NCI-H2081 treated with DMSO at 0.1 percent for 48 hours (cell line): ENCODE measurements around the gene NUAK2.
"Not testable (repeated sequence)": the region's sequence is repeated elsewhere in the genome, so short reads cannot be mapped to it uniquely, and the experiment has no call there.

Experiments
- DNase-seq: peaks from one replicate; lab custom pipeline; 2025; lab: John Stamatoyannopoulos, UW

The NUAK2 gene

GRCh38 chr1:205321162-205321958, at the start of gene NUAK2:
Gene NUAK2, minus strand, starts transcription at chr1:205321745. Its CDS starts 117 bp downstream, at chr1:205321628.
- peak; percentile 48 for DNase-seq

GRCh38 chr1:205370780-205371179, 49.2 kb upstream of the NUAK2 start:
- peak; percentile 81 for DNase-seq

GRCh38 chr1:205369701-205370123, 48.2 kb upstream of the NUAK2 start:
- no peak for DNase-seq

- no peak for DNase-seq
Measured at GRCh38 chr1:205368478-205368877, 46.9 kb upstream of the NUAK2 start.

GRCh38 chr1:205365945-205366463, 44.5 kb upstream of the NUAK2 start:
- DNase-seq, result peak; percentile 60

GRCh38 chr1:205365086-205365485, 43.5 kb upstream of the NUAK2 start:
- DNase-seq, result not testable (repeated sequence)

- DNase-seq, result no peak
Measured at GRCh38 chr1:205360891-205361290, 39.3 kb upstream of the NUAK2 start.

GRCh38 chr1:205359771-205360565, 38.4 kb upstream of the NUAK2 start:
- no peak for DNase-seq

GRCh38 chr1:205358579-205358978, 37.0 kb upstream of the NUAK2 start:
- no peak for DNase-seq

- no peak for DNase-seq
Measured at GRCh38 chr1:205357567-205357966, 36.0 kb upstream of the NUAK2 start.

- no peak for DNase-seq
Measured at GRCh38 chr1:205356440-205357139, 35.0 kb upstream of the NUAK2 start, which contains the start of gene KLHDC8A. Gene KLHDC8A, minus strand, starts transcription at chr1:205356922. Its CDS starts 13,318 bp downstream, at chr1:205343604.

- DNase-seq, result no peak
Measured at GRCh38 chr1:205355075-205355453, 33.5 kb upstream of the NUAK2 start.

GRCh38 chr1:205354259-205355074, 32.9 kb upstream of the NUAK2 start:
- no peak for DNase-seq

- no peak for DNase-seq
Measured at GRCh38 chr1:205353612-205354011, 32.1 kb upstream of the NUAK2 start.

- no peak for DNase-seq
Measured at GRCh38 chr1:205353191-205353590, 31.6 kb upstream of the NUAK2 start.

GRCh38 chr1:205351984-205352713, 30.6 kb upstream of the NUAK2 start:
- DNase-seq, result no peak

- DNase-seq, result no peak
Measured at GRCh38 chr1:205350691-205351141, 29.2 kb upstream of the NUAK2 start.

- DNase-seq, result no peak
Measured at GRCh38 chr1:205350124-205350523, 28.6 kb upstream of the NUAK2 start.

- no peak for DNase-seq
Measured at GRCh38 chr1:205348554-205349487, 27.3 kb upstream of the NUAK2 start.
